ELF-1 (cell line): ENCODE data around the gene NFIA.

Source experiments
- DNase-seq: peaks from one replicate; pipeline ENCODE4 v3.0.0-alpha.2; 2016; ENCODE audit warnings: low read depth, low spot score

Gene NFIA

GRCh38 chr1:61297887-61298286 lies 215.5 kb downstream of the NFIA start:
- no peak for DNase-seq

- DNase-seq: no peak
Observed at GRCh38 chr1:61299463-61299862, 217.1 kb downstream of the NFIA start.

- no peak for DNase-seq
Observed at GRCh38 chr1:61300899-61301298, 218.5 kb downstream of the NFIA start.

- DNase-seq: no peak
Observed at GRCh38 chr1:61301824-61302657, 219.7 kb downstream of the NFIA start.

- no peak for DNase-seq
Observed at GRCh38 chr1:61307422-61308142, 225.2 kb downstream of the NFIA start.

- no peak for DNase-seq
Observed at GRCh38 chr1:61310057-61310456, 227.7 kb downstream of the NFIA start.

- no peak for DNase-seq
Observed at GRCh38 chr1:61310538-61310937, 228.2 kb downstream of the NFIA start.

- DNase-seq: no peak
Observed at GRCh38 chr1:61313906-61314422, 231.6 kb downstream of the NFIA start.

GRCh38 chr1:61315011-61315410 lies 232.7 kb downstream of the NFIA start:
- no peak for DNase-seq

- no peak for DNase-seq
Observed at GRCh38 chr1:61316493-61316892, 234.1 kb downstream of the NFIA start.

- DNase-seq: no peak
Observed at GRCh38 chr1:61318319-61319125, 236.2 kb downstream of the NFIA start.

GRCh38 chr1:61320575-61320974 lies 238.2 kb downstream of the NFIA start:
- no peak for DNase-seq

GRCh38 chr1:61322008-61322744 lies 239.8 kb downstream of the NFIA start:
- no peak for DNase-seq

GRCh38 chr1:61322769-61323168 lies 240.4 kb downstream of the NFIA start:
- no peak for DNase-seq

- DNase-seq: no peak
Observed at GRCh38 chr1:61323681-61324328, 241.4 kb downstream of the NFIA start.

- DNase-seq: no peak
Observed at GRCh38 chr1:61326713-61327112, 244.4 kb downstream of the NFIA start.

- no peak for DNase-seq
Observed at GRCh38 chr1:61327436-61327835, 245.1 kb downstream of the NFIA start.

- no peak for DNase-seq
Observed at GRCh38 chr1:61329556-61329955, 247.2 kb downstream of the NFIA start.

- DNase-seq: no peak
Observed at GRCh38 chr1:61330018-61330417, 247.7 kb downstream of the NFIA start.

GRCh38 chr1:61330571-61330970 lies 248.2 kb downstream of the NFIA start:
- DNase-seq: no peak
